HG02885 (cell line): ENCODE results near the gene FOXE3.

Experiments used
- ATAC-seq: cut with Tn5 transposase; IDR thresholded peaks from one replicate; pipeline ENCODE4 v1.9.1; 2021; ENCODE audit warnings: mild to moderate bottlenecking; ENCODE audit not compliant: unreplicated experiment, poor library complexity

Gene FOXE3

GRCh38 chr1:47403321-47403910 lies 12.7 kb upstream of the FOXE3 start:
- no peak for ATAC-seq

GRCh38 chr1:47405697-47406096 lies 10.4 kb upstream of the FOXE3 start:
- ATAC-seq, result no peak

GRCh38 chr1:47406966-47407365 lies 9.1 kb upstream of the FOXE3 start:
- no peak for ATAC-seq

GRCh38 chr1:47407481-47407880 lies 8.6 kb upstream of the FOXE3 start:
- ATAC-seq, result no peak

- ATAC-seq, result no peak
Observed at GRCh38 chr1:47409311-47410067, 6.6 kb upstream of the FOXE3 start.

- no peak for ATAC-seq
Observed at GRCh38 chr1:47410068-47410455, 6.0 kb upstream of the FOXE3 start.

- ATAC-seq, result no peak
Observed at GRCh38 chr1:47411436-47411835, 4.6 kb upstream of the FOXE3 start.

- no peak for ATAC-seq
Observed at GRCh38 chr1:47412437-47412836, 3.6 kb upstream of the FOXE3 start.

- no peak for ATAC-seq
Observed at GRCh38 chr1:47416319-47417169, 459 bp downstream of the FOXE3 start.

GRCh38 chr1:47417170-47418044 lies 1.3 kb downstream of the FOXE3 start:
- ATAC-seq, result no peak

GRCh38 chr1:47418122-47418521 lies 2.0 kb downstream of the FOXE3 start:
- no peak for ATAC-seq

GRCh38 chr1:47418681-47419325 lies 2.7 kb downstream of the FOXE3 start:
- no peak for ATAC-seq

- no peak for ATAC-seq
Observed at GRCh38 chr1:47420547-47420946, 4.5 kb downstream of the FOXE3 start.

GRCh38 chr1:47423872-47424271 lies 7.8 kb downstream of the FOXE3 start:
- ATAC-seq, result no peak

- no peak for ATAC-seq
Observed at GRCh38 chr1:47424336-47424982, 8.4 kb downstream of the FOXE3 start.

GRCh38 chr1:47431534-47431933 lies 15.4 kb downstream of the FOXE3 start:
- no peak for ATAC-seq

GRCh38 chr1:47432071-47433036 lies 16.3 kb downstream of the FOXE3 start:
- ATAC-seq, result no peak

GRCh38 chr1:47433037-47433421 lies 16.9 kb downstream of the FOXE3 start:
- no peak for ATAC-seq
